Thyroid gland (tissue), 4 donors: ENCODE data around the gene FAM200C. TPM values are rescaled to one million over a fixed set of nuclear protein-coding genes. Genes with fewer than 3 reads are reported as not detected.

Experiments used
- DNase-seq, 2 donors: peaks; one replicate each; pipeline ENCODE4 v3.0.0-alpha.2; 2019
- H3K27ac ChIP-seq, 3 donors: fragments of 200-600 bp; sonication (generic); 1 replicate in 2 of 3; 2 replicates in 1 of 3; pipeline ENCODE4 v1.5.1; 2016 to 2019; ENCODE audit warnings: mild to moderate bottlenecking in 1 of 3, moderate library complexity in 1 of 3
- H3K27me3 ChIP-seq: fragments of 200-600 bp; sonication (generic); one replicate; pipeline ENCODE4 v1.5.1; 2019
- H3K36me3 ChIP-seq, 2 donors: fragments of 200-600 bp; sonication (generic); one replicate each; pipeline ENCODE4 v1.5.1; 2016 to 2019
- H3K4me1 ChIP-seq, 2 donors: fragments of 200-600 bp; sonication (generic); one replicate each; pipeline ENCODE4 v1.5.1; 2017 to 2019
- H3K4me3 ChIP-seq, 3 donors: fragments of 200-600 bp; sonication (generic); replicated peaks in 1 of 3; 1 replicate in 2 of 3; 2 replicates in 1 of 3; pipeline ENCODE4 v1.5.1; 2016; ENCODE audit warnings: mild to moderate bottlenecking in 1 of 3
- H3K9me3 ChIP-seq: fragments of 200-600 bp; sonication (generic); one replicate; pipeline ENCODE4 v1.5.1; 2017
- CTCF ChIP-seq, 6 experiments: fragments of 200-600 bp in 3 of 6; fragments of 450-650 bp in 3 of 6; sonication (generic) in 3 of 6; IDR thresholded peaks; one replicate each; pipeline ENCODE4 v1.5.1; 2016 to 2019; ENCODE audit warnings: antibody characterized with exemption in 6 of 6, mild to moderate bottlenecking in 2 of 6, inconsistent platforms in 1 of 6, moderate library complexity in 1 of 6
- POLR2A ChIP-seq, 2 donors: fragments of 450-650 bp; IDR thresholded peaks; one replicate each; pipeline ENCODE4 v1.6.1; 2017; ENCODE audit warnings: antibody characterized with exemption in 2 of 2, mild to moderate bottlenecking in 2 of 2, moderate library complexity in 1 of 2
- WGBS, 2 donors: methylation state at CpG; one replicate each; pipeline ENCODE4 v1.1.5; 2017; 5-methylcytosine and 5-hydroxymethylcytosine counted together
- intact Hi-C: fragments of 100-400 bp; cut with DNase I; formaldehyde crosslinking; loops from one replicate; pipeline ENCODE4 v1.15.1; 2023
- total RNA-seq, 4 donors: library from RNA; depleted of rRNA; stranded (reverse); fragments of >200 nt; gene quantifications; one replicate each; pipeline ENCODE4 v1.2.3, GENCODE V29; 2016

Gene FAM200C
- total RNA-seq, 4 donors from 2014 or later = 5.8 to 9.0 (median 7.2) TPM

GRCh38 chr5:160354666-160355065, 45.2 kb downstream of the FAM200C start:
- Histone ChIP-seq H3K27ac (no peak overlapping the region), H3K4me3 (no peak overlapping the region), H3K9me3 (no peaks in the 10 kb centered on the region), H3K36me3 (no peaks in the 10 kb centered on the region), H3K4me1 (peaks cover 2 to 7% of the 10 kb centered on the region in 2 donors), H3K27me3 (no peaks in the 10 kb centered on the region)
- TF ChIP-seq CTCF (IDR thresholded peaks at IDR 0.05) = no peak
- no peak for TF ChIP-seq POLR2A (IDR thresholded peaks at IDR 0.05)
- 92 to 93% methylated on average over 14 of the region's 14 CpGs for WGBS, 2 donors
- no peak for DNase-seq
- intact Hi-C loops = no loop called here

DNA sequence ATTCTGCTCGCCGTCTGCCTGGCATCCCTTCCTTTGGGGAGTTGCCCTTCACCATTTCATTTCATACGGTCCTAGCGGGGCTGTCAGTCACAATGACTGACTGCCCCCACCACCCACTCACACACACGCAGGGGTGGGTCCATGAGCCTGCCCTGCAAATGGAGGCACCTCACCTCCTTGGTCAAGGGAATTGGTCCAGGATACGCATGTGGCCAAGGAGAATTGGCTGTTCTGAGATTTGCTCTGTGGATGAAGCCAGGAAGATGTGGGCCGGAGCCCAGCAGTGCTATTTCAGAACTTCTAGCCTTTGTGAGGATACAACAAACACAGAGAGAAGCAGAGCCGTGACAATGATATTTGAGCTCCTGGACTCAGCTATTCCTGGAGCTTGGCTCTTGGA, 46.5 kb downstream of the FAM200C start:
- Histone ChIP-seq H3K27ac (no peak overlapping the region), H3K36me3 (no peaks in the 10 kb centered on the region), H3K4me3 (no peak overlapping the region), H3K9me3 (no peaks in the 10 kb centered on the region), H3K27me3 (no peaks in the 10 kb centered on the region), H3K4me1 (no peaks in the 10 kb centered on the region)
- DNase-seq = no peak
- intact Hi-C loops = no loop called here
- TF ChIP-seq CTCF (IDR thresholded peaks at IDR 0.05) (no peak), POLR2A (IDR thresholded peaks at IDR 0.05) (no peak)
- WGBS, 2 donors = 82 to 93% methylated on average over 8 of the region's 8 CpGs

GRCh38 chr5:160352308-160352707, 47.5 kb downstream of the FAM200C start:
- no peaks in the 10 kb centered on the region for H3K27me3 ChIP-seq
- TF ChIP-seq CTCF (IDR thresholded peaks at IDR 0.05) = no peak
- no peak for TF ChIP-seq POLR2A (IDR thresholded peaks at IDR 0.05)
- no peak overlapping the region for H3K4me3 ChIP-seq
- H3K36me3 ChIP-seq = no peaks in the 10 kb centered on the region
- no peak overlapping the region for H3K27ac ChIP-seq
- WGBS, 2 donors = 99% methylated on average over 4 of the region's 4 CpGs
- DNase-seq = no peak
- intact Hi-C loops = no loop called here
- no peaks in the 10 kb centered on the region for H3K9me3 ChIP-seq
- no peaks in the 10 kb centered on the region for H3K4me1 ChIP-seq

GRCh38 chr5:160349935-160350303, 49.9 kb downstream of the FAM200C start:
- H3K27ac ChIP-seq = no peak overlapping the region
- intact Hi-C loops = loop anchor here (5.0 kb wide), 1 partner anchor 328 kb away; no protein-coding TSS in a partner anchor
- H3K36me3 ChIP-seq = no peaks in the 10 kb centered on the region
- no peak overlapping the region for H3K4me3 ChIP-seq
- H3K4me1 ChIP-seq = peaks cover 0 to 4% of the 10 kb centered on the region in 2 donors
- no peaks in the 10 kb centered on the region for H3K27me3 ChIP-seq
- WGBS, 2 donors = 75 to 76% methylated on average over 4 of the region's 4 CpGs
- H3K9me3 ChIP-seq = no peaks in the 10 kb centered on the region
- no peak for DNase-seq
- TF ChIP-seq CTCF (IDR thresholded peaks at IDR 0.05) = no peak
- TF ChIP-seq POLR2A (IDR thresholded peaks at IDR 0.05) = no peak

GRCh38 chr5:160349249-160349934, 50.5 kb downstream of the FAM200C start:
- no peak for TF ChIP-seq POLR2A (IDR thresholded peaks at IDR 0.05)
- TF ChIP-seq CTCF (IDR thresholded peaks at IDR 0.05) = no peak
- Histone ChIP-seq H3K36me3 (no peaks in the 10 kb centered on the region), H3K27me3 (no peaks in the 10 kb centered on the region), H3K4me1 (peaks cover 0 to 4% of the 10 kb centered on the region in 2 donors), H3K4me3 (no peak overlapping the region), H3K27ac (no peak overlapping the region), H3K9me3 (no peaks in the 10 kb centered on the region)
- no peak for DNase-seq
- intact Hi-C loops = loop anchor here (5.0 kb wide), 1 partner anchor 327 kb away; no protein-coding TSS in a partner anchor
- 91 to 94% methylated on average over 19 to 20 of the region's 27 CpGs for WGBS, 2 donors
